ENCODE results near the gene CCNG2. TPM values are rescaled to one million over a fixed set of nuclear protein-coding genes. Genes with fewer than 3 reads are reported as not detected.

CCNG2 gene
- total RNA-seq, 1 experiment from 2014 or later: 10.6 TPM

DNA sequence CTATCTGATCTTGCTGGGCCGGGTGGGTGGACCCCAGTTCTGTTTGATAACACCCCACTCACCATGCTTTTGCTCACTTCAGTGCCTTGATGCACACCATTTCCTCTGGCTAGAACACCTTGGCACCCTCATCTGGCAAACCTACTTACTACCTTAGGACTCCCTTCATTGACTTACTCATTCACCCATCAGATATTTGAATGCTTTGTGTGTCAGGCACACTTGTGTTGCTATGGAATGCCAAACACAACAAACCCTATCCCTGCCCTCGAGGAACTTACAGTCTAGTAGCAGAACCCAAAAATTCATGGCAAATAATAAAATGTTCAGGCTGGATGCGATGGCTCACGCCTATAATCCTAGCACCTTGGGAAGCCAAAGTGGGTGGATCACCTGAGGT, 13.9 kb downstream of the CCNG2 start:
- Histone ChIP-seq H2BK20ac (ENCODE audit: low read depth, low read length, poor library complexity, severe bottlenecking) (no peak overlapping the region), H2AK5ac (ENCODE audit: insufficient read length, low read length) (no peak overlapping the region), H3K18ac (ENCODE audit: insufficient read length, low read depth, low read length) (no peak overlapping the region), H3K4me2 (ENCODE audit: insufficient read depth, insufficient read length, low read length) (no peak overlapping the region), H4K91ac (ENCODE audit: insufficient read length, low read depth, low read length) (no peak overlapping the region), H3K4ac (ENCODE audit: low read depth, low read length) (no peak overlapping the region), H3K23ac (ENCODE audit: insufficient read length, low read depth, low read length) (no peak overlapping the region), H2AFZ (ENCODE audit: low read length) (no peak overlapping the region), H2BK120ac (ENCODE audit: low read depth, low read length, poor library complexity, severe bottlenecking) (no peak overlapping the region), H3K79me2 (ENCODE audit: insufficient read depth, low read length) (no peaks in the 10 kb centered on the region), H4K20me1 (ENCODE audit: control insufficient read depth, insufficient read depth, insufficient read length) (no peaks in the 10 kb centered on the region), H2BK5ac (ENCODE audit: insufficient read length, low read length) (no peak overlapping the region), H3K9ac (ENCODE audit: extremely low read depth, insufficient read length, low read length) (no peak overlapping the region), H3K27ac (ENCODE audit: insufficient read length, low read depth, low read length) (no peak overlapping the region), H4K8ac (replicated peaks; ENCODE audit: insufficient read length, low read depth, low read length) (no peak overlapping the region), H3K27me3 (ENCODE audit: insufficient read depth, low read length) (peaks cover 12% of the 10 kb centered on the region; the same call in 1 of the 2 replicates), H3T11ph (ENCODE audit: low read length) (no peak overlapping the region), H2BK15ac (ENCODE audit: low read depth, low read length) (no peak overlapping the region), H2BK12ac (ENCODE audit: insufficient read length, low read depth, low read length) (no peak overlapping the region), H3K14ac (ENCODE audit: insufficient read depth, low read length) (no peak overlapping the region), H4K5ac (ENCODE audit: insufficient read length, low read depth, low read length) (no peak overlapping the region), H3K56ac (ENCODE audit: insufficient read length, low read depth, low read length) (no peak overlapping the region), H3K9me3 (ENCODE audit: control insufficient read depth, low read depth, low read length) (no peaks in the 10 kb centered on the region), H3K4me1 (ENCODE audit: insufficient read depth, low read length) (no peaks in the 10 kb centered on the region), H3K79me1 (ENCODE audit: insufficient read depth, low read depth, low read length, poor library complexity, severe bottlenecking) (no peaks in the 10 kb centered on the region), H3K23me2 (ENCODE audit: insufficient read length, low read depth, low read length, poor library complexity, severe bottlenecking) (no peaks in the 10 kb centered on the region)
- DNase-seq: no peak
- WGBS (ENCODE audit: extremely low coverage, insufficient read length, low lambda C conversion rate): no CpG with 5 or more reads among the region's 4 CpGs
- peaks cover 9 to 42% (median 39%) of the 10 kb centered on the region in 3 experiments for H3K36me3 Mint-ChIP-seq (ENCODE audit: insufficient read depth in 1 of 3, low read depth in 3 of 3)
- H3K9me3 Mint-ChIP-seq: no peaks in the 10 kb centered on the region
- H3K27ac Mint-ChIP-seq: no peak overlapping the region
- peaks cover 39% of the 10 kb centered on the region for H3K27me3 Mint-ChIP-seq (ENCODE audit: low read depth)
- no peak overlapping the region for H3K4me3 Mint-ChIP-seq
- TF ChIP-seq, protein P1, sequence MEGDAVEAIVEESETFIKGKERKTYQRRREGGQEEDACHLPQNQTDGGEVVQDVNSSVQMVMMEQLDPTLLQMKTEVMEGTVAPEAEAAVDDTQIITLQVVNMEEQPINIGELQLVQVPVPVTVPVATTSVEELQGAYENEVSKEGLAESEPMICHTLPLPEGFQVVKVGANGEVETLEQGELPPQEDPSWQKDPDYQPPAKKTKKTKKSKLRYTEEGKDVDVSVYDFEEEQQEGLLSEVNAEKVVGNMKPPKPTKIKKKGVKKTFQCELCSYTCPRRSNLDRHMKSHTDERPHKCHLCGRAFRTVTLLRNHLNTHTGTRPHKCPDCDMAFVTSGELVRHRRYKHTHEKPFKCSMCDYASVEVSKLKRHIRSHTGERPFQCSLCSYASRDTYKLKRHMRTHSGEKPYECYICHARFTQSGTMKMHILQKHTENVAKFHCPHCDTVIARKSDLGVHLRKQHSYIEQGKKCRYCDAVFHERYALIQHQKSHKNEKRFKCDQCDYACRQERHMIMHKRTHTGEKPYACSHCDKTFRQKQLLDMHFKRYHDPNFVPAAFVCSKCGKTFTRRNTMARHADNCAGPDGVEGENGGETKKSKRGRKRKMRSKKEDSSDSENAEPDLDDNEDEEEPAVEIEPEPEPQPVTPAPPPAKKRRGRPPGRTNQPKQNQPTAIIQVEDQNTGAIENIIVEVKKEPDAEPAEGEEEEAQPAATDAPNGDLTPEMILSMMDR (conservative IDR thresholded peaks at IDR 0.05): no peak
- H3K4me1 Mint-ChIP-seq: peaks cover 11 to 23% of the 10 kb centered on the region in 2 experiments

Data from H9 (cell line).